Stromal cell of bone marrow (primary cell): Measurements from ENCODE around the gene ARTN.
A peak's percentile ranks its signal among the peaks of the same experiment; 100 is the strongest.

Experiments used
- DNase-seq: peaks from one replicate; pipeline ENCODE4 v3.0.0-alpha.2; 2012; ENCODE audit warnings: low read depth

Gene ARTN, protein sequence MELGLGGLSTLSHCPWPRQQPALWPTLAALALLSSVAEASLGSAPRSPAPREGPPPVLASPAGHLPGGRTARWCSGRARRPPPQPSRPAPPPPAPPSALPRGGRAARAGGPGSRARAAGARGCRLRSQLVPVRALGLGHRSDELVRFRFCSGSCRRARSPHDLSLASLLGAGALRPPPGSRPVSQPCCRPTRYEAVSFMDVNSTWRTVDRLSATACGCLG

DNA sequence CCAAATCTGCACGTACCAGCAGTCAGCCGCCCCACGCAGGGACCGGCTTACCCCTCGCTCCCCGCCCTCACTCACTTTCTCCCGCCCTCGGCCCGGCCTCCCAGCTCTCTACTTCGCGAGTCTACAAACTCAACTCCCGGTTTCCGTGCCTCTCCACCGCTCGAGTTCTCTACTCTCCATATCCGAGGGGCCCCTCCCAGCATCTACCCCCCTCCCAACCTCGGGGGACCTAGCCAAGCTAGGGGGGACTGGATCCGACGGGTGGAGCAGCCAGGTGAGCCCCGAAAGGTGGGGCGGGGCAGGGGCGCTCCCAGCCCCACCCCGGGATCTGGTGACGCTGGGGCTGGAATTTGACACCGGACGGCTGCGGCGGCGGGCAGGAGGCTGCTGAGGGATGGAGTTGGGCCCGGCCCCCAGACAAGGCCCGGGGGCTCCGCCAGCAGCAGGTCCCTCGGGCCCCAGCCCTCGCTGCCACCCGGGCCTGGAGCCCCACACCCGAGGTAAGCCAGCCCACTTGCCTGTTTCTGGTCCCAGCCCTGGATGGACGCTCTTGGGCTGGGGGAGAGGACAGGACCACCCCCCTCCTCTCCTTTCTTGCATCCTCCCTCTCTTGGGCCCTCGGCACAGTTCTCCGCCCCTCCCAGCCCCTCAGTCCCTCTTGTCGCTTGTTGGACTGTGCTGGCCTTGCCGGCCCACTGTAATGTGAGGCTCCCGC lies at the start of gene ARTN:
ARTN (plus strand) TSS at position 416 of the 715 bp plus-strand sequence. CDS start 1,856 bp downstream, outside the sequence.
- DNase-seq: no peak

DNA sequence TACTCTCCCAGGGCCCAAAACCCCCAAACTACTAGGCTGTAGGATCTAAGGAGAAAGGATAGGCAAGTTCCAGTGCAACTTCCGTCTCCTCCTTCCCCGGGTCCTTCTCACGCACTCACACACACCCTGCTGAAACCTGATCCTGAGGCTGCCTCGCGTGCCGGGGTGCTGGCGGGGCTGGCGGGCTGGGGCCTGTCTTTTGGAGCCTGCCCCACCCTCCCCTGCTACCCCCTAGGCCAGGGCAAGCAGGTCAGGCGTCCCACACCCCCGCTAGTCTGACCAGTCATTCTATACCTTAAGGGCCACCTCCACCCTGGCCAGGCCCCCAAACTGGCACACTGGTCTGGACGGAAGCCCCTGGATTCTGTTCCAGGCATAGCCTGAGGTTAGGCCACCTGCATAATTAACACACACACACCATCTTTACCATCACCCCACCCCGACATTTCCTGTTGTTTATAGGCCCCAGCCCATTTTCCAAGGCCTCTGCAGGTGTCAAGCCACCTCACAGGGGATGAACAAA lies 48.3 kb upstream of the ARTN start:
- no peak for DNase-seq

DNA sequence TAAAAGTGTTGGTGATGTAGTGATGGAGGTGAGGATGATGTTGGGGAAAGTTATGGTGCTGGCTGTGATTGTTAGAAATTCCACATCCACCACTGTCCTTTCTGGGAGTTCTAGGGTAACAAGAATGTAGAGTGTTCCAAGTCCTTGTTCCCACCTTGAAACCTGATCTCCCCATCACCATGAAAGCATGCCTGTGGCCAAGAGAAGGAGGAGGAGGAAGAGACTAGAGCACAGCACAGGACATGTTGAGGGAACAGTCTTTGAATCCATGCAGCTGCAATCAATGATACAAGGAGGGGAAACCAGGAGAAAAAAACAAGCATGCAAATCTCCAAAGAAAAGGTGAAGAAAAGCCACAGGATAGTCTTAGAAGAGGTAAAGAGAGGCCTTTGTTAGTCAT lies 45.9 kb upstream of the ARTN start:
- no peak for DNase-seq

DNA sequence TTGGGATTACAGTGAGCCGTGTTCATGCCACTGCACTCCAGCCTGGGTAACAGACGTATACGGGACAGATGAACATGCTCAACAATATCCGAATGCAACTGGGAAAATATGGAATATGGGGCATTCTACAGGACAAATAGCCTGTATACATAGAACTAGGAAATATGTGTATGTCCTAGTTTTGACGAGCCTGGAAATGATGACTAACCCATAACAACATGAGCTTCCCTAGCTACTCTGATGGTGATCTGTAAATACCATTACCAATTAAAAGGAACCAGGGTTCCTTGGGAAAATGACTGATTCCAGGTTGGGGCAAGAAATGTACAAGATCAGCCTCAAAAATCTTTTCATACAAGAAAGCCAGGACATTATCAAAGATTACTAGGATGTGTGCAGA lies 42.8 kb upstream of the ARTN start:
- DNase-seq: no peak

DNA sequence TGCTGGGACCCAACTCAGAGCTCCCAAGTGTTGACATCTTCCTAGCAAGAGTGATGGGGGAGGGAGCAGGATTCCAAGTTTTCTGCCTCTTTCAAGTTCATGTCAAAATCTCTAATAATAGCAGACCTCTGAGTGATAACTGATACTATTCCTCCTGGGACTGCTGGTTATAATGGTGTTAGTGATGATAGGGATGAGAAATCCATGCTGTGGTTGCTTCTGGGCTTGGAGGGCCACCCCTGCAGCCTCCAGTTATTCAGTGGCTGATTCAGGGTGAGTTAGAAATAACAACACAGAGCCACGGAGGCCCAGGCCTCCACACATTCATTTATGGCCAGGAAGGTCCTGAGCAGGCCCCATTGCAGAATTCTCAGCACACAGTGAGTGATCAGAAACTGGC lies 40.6 kb upstream of the ARTN start:
- peak; percentile 34 for DNase-seq

DNA sequence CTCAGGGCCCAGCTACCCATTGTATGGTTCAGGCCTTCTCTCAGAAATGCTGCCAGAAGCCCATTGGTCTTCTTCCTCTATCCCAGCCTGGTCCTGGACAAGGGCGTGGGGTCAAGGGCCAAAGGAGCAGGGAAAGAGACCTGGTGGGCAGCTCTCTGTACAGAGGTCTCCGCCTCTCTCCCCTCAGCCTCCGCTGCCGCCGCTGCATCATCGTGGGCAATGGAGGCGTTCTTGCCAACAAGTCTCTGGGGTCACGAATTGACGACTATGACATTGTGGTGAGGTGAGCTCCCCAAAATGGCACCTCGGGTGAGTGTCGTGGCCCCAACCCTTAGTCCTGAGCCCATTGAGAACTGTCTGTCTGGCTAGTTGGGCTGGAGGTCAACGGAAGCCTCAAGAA lies 34.6 kb upstream of the ARTN start:
- no peak for DNase-seq

DNA sequence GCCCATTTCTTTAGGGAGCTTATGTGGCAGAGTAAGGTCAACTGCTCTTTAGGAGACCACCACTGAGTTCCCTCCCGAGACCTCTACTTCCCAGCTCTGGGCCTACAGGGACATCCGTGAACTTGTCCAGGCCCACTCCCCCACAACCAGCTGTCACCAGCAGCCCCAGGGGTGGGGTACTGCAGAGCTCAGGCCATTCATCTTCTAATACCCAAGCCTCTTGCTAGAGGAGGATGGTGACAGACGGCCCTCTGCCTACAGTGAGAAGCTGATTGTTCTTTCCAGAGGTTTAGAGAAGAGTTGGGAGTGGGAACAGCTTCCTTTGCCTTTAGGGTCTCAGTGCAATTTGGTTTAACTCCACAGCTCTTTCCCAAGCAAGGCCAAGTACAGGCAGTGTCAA lies 33.2 kb upstream of the ARTN start:
- DNase-seq: no peak

DNA sequence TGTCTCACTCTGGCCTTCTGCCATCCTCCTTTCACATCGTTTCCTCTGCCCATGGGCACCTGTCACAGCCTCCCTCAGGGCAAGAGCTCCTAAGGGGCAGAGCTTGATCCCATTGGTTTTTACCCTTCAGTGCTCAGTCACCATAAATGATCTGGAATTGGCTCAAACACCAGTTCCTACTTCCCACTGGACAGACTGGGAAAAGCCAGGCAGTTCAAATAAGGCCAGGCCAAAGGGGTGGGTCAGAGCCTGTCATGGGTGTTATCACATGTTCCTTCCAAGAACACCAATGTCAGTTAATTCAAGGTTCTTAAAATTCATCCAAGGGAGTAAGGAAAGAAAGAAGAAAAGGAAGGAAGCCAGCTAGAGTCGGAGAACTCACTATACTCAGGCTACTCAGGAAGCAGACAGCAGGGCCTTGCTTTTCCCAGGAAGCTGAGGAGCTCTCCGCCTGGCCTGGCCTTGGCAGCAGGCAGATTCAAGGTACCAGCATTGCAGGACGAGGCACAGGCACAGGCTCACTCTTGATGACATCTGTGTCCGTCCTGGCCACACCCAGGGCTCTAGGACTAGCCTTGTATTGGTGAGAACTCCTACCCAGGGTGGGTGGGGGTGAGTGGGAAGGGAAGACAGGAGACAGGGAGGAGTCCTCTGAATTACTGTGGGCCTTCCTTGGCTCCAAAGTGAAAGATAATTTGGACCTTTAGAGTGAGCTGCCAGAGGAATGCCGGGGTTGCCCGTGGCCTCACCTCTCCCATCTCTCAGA lies 32.2 kb upstream of the ARTN start:
- DNase-seq: no peak

DNA sequence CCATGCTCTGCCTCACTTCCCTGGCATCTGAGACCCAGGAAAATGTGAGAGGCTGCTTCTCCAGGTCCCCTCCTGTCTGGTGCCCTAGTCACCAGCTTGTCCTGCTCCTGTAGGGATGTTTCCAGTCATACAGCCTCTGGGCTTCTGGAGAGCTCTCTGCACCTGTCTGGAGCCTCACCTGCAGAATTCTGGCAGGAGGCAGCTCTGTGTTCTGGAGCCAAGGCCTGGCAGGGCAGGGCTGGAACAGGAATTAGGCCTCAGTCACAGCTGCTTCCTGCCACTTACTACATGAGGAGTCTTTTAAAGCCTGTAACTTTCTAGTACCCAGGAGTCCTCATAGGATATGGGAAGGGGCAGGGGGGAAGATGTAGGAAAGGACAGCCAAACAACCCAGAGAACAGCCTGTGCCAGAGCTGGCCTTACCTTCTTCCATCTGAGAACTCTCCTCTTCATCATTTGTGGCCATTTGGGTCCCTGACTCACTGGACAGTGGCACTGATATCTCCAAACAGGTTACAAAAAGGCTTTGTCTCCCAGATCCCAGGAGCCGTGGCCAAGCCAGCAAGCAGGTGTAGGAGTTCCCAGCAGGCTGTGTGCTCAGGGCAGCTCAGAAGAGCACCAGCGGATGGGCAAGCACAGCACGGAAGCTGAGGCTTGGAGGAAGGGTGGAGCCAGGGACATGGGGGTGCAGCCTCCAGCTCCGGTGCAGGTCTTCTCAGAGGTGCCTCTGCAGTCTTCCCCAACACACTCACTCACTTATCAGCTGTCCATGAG lies 31.4 kb upstream of the ARTN start:
- no peak for DNase-seq

DNA sequence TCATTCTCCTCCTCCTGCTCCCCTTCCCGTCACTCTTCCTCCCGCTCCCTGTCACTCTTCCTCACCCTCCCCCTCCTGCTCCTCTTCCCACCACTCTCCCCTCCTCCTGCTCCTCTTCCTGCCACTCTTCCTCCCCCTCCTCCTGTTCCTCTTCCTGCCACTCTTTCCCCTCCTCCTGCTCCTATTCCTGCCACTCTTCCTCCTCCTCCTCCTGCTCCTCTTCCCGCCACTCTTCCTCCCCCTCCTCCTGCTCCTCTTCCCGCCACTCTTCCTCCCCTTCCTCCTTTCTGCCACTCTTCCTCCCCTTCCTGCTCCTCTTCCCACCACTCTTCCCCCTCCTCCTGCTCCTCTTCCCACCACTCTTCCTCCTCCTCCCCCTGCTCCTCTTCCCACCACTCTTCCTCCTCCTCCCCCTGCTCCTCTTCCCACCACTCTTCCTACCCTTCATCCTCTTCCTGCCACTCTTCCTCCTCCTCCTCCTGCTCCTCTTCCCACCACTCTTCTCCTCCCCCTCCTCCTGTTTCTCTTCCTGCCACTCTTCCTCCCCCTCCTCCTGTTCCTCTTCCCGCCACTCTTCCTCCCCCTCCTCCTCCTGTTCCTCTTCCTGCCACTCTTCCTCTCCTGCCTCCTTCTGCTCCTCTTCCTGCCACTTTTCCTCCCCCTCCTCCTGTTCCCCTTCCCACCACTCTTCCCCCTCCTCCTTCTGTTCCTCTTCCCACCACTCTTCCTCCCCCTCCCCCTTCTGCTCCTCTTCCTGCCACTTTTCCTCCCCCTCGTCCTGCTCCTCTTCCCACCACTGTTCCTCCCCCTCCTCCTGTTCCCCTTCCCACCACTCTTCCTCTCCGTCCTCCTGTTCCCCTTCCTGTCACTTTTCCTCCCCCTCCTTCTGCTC lies 28.7 kb upstream of the ARTN start:
- no peak for DNase-seq

DNA sequence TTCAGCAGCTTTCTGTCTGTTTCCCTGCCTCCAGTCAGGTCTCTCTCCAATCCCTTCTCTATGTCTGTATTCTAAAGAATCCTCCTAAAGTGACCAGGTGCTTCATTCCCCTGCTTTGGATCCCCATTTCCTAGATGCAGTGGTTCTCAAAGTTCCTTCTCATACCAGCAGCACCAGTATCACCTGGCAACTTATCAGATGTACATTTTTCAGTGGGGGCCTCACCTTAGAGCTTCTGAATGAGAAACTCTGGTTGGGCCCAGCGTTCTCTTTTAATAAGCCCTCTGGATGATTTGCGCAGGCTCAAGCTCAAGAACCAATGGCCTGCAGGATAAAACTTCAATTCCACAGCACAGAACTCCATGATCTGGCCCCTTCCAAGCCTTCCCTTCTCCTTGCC lies 25.4 kb upstream of the ARTN start:
- no peak for DNase-seq

DNA sequence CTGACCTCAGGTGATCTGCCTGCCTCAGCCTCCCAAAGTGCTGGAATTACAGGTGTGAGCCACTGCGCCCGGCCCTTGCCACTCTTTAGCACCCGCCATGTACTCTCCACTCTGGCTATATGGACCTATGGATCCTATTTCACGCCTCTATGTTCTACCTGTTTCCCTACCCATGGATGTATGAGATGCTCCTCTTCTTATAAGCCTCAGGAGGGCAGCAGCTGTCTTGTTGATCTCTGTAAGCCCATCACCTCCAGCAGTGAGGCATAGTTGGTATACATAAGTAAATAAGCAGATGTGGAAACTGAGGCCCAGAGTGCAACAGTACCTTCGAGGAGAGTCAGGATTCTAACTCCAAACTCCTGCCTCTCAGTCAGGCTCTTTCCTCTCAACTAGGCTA lies 24.7 kb upstream of the ARTN start:
- DNase-seq: no peak

DNA sequence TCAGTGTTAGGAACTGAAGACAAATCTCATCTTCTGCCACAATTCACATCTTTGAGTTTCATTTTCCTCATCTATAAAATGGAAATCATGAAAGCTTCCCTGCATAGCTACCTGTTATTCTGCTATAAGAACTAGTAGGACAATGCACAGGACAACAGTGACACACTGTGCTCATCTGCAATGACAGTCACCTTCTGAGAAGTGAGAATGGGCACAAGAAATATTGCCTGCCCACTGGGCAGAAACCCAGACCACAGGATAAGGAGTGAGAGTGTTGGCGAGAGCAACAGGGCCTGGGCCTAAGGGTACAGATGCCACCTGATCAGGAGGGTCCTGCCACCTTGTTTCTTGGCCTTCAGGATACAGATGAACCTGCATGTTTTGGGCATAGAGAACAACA lies 23.3 kb upstream of the ARTN start:
- DNase-seq: no peak

DNA sequence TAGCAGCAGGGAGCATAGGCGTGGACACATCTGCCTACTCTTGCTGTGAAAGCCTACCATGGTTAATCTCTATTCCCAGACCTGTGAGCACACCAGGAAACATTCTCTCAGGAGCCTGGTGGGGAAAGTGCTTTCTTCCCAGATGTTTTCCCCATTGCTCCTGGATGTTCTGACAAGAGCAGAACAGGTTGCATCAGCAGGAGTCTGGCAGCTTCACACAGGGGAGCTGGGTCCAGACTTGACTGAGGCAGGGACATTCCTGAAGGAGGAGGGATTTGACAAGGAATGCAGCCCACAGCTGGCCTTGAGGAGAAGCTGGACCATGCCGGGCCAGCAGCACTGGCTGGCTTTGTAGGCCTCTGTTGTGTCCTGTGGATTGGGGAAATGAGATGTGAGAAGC lies 21.0 kb upstream of the ARTN start:
- DNase-seq: no peak

DNA sequence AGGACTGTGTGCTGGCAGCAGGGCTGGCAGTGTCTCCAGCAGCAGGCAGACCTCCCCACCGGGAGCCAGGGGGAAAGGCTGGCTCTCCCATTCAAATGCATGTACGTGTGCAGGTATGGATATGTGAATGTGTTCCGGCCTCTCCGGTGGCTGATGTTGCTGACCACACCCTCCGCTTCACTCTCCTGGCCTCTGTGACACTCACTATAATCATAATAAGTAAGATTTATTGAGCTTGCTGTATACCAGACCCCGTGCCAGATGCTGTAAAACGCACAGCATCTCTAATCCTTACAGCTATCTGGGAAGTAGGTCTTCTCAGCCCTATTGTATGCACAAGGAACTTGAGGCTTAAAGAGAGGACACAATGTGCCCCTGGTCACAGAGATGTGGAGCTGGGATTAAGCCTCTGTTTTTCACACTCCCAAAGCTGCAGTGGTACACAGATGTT lies 20.5 kb upstream of the ARTN start:
- no peak for DNase-seq

DNA sequence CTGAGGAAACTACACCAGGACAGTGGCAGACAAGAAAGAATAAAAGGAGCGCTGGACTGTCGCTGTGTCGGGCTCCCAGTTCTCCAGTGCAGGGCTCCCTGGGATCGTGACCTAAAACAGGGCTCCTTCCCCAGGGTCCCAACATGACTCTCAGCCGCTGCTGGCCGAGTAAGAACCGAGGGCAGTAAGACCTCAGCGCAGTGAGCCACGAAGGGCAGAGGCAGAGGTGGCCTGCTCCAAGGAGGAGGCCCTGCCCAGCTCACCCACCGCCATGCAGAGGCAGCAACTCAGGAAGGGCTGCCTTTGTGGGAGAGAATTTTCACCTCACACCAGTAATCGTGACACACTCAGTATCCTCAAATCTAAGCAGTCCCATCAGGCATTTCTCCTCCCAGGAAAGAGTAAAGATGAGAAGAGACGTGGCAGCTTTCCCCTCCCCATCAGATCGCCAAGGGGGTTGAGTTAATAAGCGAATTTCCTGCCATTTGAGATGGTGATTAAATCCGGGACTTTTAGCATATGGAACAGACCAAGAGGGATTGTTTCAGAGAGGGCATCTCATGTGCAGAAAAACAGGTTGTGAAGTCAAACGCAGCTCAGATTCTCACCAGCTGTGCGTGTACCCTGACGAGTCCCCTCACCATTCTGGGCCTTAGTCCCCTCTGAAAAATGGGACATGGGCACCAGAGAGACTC lies 19.8 kb upstream of the ARTN start:
- no peak for DNase-seq

DNA sequence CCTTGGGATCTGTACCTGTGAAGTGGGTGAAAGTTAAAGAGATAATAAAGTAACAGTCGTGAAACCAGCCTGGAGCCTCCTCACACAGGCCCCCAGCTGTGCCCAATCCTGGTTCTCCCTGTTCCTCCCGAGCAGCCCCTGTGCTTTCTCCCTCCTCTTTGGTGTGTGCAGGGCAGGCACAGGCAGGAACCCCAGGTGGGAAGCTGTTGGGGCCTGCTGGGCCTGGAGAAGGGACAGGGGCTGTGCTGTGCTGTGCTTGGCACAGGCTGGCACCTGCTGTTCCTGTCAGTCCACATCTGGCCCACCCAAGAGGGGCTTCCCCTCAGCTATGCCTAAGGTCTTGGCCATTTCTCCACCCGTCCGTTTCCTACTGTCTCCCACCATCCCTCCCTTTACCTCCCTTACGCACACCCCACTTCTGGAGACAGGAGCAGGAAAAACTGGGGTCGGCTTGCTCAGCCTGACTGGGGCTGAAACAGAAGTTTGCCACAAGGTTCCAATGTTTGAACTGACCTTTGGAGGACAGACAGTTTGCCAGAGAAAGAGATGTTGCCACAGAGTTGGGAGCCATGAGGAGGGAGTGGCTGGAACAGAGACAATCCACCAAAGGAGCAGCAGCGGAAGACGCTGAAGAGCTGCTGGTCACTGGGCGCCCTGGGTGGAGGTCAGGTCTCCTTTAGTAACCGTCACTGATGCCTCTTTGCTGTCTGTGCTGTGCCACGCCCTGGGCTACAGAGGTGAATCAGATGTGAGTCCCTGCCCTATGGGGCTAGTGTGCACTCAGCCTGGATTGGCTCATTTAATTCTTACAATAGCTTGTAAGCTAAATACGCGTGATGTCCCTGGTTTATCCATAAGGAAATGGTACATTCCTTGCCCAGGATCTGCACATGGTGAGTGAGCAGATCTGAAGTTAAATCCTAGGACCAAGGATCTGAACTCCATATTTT lies 18.8 kb upstream of the ARTN start:
- no peak for DNase-seq

DNA sequence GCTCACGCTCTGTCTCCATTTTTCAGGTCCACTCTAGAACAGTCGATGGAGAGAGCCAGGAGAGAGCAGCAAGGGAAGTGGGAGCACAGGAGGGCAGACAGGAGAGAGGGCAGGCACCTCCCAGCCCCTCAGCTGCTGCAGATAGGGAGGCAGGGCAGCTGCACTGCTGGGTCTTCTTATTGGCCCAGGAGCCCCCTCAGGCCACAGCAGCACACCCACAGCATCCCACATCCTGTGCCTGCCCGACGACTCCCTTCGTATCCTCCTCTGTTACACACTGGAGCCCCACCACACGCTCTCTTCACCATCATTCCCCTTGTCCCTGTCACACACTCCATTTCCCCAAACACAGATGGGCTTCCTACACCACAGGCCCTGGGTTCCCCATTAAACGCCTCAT lies 13.7 kb upstream of the ARTN start:
- no peak for DNase-seq

DNA sequence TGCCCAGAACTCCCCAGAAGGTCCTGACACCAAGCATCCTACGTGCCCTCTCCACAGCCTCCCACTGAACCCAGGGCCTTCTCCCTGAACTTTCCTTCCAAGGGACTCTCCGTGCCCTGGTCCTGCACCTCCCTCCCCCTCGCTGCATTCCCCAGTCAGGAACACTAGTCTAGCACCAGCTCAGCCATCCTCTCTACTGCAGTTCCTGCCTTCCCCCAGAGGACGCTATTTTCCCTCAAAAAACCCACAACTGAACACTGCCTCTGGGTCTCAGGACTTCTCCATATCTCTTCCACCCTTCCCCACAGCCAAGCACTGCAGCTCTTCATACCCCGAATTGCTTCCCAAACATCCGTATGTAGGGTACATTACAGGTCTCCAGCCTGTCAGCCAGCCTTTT lies 12.6 kb upstream of the ARTN start:
- no peak for DNase-seq
